GM19193 (cell line): ENCODE data around the gene MZF1.

Experiments
- POLR2A ChIP-seq: IDR thresholded peaks from 4 replicates; pipeline ENCODE4 v1.6.1; 2011; ENCODE audit not compliant: insufficient read depth, insufficient read length; ENCODE audit errors: extremely low read depth

Gene MZF1

DNA sequence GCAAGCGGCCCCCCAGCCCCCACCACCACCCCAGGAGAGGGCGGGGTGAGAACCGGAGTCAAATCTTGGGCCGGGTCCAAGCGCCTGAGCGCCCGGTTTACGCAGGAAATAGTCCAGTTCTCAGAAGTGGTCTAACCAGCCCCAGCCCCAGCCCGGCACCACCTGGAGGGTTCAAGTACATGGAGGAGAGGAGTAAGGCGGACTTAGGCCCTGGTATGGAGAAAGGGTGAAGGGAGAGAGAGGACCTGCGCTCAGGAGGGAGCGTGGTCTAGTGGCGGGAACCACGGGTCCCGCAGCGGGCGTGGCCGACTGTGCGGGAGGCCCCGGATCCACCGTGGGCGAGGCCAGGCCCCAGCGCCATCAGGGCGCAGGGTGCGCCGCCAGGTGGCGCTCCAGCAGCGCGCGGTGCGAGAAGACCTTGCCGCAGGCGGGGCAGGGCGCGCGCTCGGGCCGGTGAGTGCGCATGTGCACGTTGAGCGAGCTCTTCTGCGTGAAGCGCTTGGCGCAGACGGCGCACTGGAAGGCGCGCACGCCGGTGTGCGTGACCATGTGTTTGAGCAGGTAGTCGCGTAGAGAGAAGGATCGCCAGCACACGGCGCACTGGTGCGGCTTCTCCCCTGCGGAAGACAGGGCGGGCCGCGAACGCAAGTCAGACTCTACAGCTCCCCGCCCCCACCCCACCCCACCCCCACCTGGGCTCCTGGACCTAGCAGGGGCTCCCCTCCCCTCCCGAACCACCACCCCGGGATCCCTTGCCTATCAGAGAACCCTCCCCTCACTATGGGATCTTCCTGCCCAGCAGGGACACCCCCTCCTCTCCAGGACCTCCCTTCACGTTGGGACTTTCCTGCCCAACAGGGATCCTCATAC lies 59.2 kb downstream of the MZF1 start:
- TF ChIP-seq POLR2A, result peak; percentile 80

DNA sequence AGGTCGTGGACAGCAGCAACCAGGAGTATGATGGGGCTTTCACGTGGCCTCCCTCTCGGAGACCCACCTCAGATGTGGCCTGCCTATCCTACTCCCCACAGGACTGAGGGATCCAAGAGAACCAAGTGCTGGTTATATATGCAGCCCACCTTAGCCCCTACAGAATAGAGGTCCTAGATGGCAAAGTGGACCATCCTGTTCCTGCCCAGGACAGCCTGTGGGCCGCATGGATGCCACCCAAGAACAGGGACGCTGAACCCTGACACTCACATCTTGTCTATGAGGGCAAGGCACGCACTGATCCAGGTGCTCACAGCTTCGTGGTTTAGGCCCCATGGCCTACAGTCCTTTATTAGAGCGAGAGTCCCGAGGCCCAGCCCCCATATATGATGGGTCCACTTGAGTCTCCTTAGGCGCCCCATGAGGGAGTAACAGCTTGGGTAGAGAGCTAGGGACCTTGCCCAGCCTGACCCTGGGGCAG lies 59.9 kb downstream of the MZF1 start:
- no peak for TF ChIP-seq POLR2A
